Central memory CD4-positive, alpha-beta T cell (primary cell): ENCODE data around the gene GOLGA6A.

Experiments
- DNase-seq: peaks from one replicate; pipeline ENCODE4 v3.0.0; 2022

Gene GOLGA6A

DNA sequence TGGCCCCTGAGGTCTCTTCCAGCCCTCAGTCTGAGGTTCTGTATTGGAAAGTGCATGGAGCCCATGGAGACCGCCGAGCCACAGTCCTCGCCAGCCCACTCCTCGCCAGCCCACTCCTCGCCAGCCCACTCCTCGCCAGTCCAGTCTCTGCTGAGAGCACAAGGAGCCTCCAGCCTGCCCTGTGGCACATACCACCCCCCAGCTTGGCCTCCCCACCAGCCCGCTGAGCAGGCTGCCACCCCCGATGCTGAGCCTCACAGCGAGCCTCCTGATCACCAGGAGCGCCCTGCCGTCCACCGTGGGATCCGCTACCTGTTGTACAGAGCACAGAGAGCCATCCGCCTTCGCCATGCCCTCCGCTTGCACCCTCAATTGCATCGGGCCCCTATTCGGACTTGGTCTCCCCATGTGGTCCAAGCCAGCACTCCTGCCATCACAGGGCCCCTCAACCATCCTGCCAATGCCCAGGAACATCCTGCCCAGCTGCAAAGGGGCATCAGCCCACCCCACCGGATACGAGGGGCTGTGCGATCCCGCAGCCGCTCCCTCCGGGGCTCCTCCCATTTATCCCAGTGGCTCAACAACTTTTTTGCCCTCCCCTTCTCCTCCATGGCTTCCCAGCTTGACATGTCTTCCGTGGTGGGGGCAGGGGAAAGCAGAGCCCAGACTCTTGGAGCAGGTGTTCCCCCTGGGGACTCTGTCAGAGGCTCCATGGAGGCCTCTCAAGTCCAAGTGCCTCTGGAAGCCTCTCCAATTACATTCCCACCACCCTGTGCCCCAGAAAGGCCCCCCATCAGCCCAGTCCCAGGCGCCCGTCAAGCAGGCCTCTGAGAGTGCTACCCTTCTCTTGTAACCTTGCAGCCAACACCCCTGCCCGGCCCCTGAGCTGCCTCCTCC lies 47.0 kb downstream of the GOLGA6A start:
- no peak for DNase-seq

DNA sequence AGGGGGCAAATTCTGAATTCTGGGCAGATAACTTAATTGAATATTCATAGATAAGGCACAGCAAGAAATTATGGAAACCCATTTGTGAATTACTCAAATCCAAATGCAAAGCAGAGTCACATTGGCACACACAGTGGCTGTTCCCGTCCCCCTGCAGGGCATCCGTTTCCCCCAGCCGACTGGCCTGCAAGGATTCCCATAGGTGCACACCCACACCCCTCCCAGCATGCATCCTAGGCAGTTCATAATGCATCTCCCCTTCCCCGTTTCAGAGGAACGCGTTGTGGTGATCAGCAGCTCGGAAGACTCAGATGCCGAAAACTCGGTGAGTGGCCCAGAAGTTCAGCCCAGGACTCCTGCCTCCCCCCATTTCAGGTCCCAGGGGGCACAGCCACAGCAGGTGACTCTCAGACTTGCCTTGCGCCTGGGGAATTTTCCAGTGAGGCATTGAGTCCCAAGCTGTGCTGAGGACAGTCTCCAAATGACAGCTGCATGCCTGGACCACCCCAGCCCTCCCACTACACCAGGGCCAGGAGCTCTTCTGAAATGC lies 48.1 kb downstream of the GOLGA6A start:
- no peak for DNase-seq

DNA sequence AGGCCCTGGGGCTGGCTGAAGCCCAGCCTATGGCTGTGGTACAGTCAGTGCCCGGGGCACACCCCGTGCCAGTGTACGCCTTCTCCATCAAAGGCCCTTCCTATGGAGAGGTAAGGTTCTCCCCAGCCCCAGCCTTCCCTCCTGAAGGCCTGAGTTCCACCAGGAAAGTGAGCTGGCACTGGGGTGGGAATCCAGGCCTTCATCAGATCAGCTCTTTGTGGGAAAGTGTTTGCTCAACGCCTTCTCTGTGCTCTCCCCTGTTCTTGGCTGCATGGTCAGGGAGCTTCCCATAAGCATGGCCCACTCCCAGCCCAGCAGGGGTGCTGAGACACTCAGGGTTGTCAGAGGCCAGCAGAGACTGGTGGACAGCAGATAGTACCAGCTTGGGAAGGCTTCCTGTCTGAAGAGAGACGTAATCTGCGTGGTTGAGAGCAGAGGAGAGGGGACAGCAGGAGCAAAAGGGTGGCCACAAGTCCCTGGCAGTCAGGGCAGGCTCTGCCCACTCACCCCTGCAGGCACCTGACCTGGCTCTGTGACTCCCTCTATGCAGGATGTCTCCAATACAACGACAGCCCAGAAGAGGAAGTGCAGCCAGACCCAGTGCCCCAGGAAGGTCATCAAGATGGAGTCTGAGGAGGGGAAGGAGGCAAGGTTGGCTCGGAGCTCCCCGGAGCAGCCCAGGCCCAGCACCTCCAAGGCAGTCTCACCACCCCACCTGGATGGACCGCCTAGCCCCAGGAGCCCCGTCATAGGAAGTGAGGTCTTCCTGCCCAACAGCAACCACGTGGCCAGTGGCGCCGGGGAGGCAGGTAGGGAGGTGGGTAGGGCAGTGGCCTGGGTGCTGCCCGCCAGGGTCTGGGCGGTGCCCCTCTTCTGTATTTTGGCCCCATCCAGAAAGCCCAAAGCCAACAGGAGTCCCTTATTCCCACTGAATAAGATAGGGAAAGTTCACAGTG lies 49.5 kb downstream of the GOLGA6A start:
- no peak for DNase-seq

DNA sequence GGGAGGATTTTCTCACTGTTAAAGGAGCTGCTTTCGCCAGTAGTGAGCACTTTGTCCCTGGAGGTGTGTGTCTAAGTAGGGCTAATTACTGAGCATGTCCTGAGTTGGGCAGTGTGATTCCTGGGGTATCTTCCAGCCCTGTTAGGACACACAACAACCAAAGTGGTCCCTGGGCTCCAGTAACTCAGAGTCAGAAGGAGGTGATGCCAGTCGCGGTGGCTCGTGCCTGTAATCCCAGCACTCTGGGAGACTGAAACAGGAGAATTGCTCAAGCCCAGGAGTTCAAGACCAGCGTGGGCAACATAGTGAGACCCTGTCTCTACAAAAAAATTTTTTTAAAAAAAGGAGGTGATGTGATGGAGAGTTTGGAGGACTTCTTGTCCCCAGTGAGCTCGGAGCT lies 50.3 kb downstream of the GOLGA6A start:
- DNase-seq, result no peak

DNA sequence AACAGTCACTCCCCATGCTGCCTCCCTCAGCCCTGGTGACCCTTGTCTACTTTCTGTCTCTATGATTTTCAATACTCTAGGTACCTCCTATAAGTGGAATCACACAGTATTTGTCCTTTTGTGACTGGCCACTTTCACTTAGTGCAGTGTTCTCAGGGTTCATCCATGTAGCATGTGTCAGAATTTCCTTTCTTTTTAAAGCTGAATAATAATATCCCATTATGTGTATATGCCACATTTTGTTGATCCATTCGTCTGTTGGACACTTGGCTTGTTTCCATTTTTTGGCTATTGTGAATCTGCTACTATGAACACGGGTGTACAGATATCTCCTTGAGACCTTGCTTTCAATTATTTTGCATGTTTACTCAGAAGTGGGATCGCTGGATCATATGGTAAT lies 53.7 kb downstream of the GOLGA6A start:
- DNase-seq, result no peak

DNA sequence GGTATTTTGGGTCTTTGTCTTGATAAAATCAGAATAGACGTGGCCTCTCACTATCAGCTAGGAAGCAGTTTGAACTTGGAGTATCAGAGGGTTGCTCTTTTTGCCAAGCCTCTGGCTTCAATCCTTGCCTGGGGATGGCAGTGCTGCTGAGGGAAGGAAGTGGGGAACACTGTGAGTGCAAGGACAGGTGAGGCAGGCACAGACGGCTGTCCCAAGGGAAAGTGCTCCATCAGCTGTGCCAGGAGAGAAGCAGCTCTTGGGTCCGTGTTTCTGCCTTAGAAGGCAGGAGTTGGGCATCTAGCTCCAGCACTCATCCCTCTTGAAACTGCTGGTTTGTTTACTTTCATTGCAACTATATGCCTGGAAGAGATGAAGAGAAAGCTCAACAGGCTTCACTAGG lies 54.7 kb downstream of the GOLGA6A start:
- DNase-seq, result no peak

DNA sequence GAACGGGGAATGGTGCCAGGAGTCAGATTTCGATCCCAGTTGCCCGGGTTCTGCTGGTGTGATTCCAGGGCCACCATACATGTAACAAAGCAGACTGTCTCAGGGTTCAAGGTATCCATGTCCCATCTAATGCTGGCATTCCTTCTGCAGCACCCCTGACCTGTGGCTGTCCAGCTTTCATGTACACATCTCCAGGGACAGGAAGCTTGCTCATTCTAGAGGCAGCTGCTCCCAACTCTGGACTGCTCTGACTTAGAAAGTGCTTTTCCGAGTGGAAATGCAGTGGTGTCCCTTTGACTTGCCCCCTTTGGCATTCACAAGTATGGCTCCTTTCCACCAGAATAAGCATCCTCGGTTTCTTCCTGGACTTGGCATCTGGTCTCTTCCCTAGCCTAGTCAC lies 56.9 kb downstream of the GOLGA6A start:
- no peak for DNase-seq

DNA sequence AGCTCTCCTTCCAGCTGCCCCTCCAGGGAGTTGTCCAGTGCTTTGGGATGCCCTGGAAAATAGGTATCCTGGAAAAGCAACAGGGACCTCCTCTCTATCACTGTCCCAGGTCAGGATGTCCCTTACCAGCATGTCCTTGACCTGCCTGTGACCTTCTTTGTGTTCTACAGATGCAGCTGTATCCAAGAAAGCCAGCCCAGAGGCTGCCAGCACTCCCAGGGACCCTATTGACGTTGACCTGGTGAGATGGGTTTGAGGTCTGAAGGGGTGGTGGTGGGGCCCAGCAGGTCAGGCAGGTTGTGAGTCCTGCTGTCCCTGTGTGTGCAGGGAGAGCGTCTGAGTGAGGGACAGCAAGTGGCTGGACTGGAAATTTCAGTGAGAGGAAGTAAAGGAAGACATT lies 57.7 kb downstream of the GOLGA6A start:
- no peak for DNase-seq

DNA sequence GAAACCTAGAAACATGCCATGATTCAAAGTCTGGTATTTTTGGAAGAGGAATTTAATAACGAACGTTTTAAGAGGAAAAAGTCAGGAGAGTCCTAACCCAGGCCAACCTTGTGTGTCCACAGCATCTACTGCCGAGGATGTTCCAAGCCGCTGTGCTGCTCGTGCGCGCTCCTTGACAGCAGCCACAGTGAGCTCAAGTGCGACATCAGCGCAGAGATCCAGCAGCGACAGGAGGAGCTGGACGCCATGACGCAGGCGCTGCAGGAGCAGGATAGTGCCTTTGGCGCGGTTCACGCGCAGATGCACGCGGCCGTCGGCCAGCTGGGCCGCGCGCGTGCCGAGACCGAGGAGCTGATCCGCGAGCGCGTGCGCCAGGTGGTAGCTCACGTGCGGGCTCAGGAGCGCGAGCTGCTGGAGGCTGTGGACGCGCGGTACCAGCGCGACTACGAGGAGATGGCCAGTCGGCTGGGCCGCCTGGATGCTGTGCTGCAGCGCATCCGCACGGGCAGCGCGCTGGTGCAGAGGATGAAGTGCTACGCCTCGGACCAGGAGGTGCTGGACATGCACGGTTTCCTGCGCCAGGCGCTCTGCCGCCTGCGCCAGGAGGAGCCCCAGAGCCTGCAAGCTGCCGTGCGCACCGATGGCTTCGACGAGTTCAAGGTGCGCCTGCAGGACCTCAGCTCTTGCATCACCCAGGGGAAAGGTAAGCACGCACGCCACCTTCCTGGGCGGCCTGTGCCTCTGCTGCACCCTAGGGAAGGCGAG lies 59.5 kb downstream of the GOLGA6A start:
- no peak for DNase-seq
